HepG2 (cell line): ENCODE measurements around the gene PHYH. TPM values are rescaled to one million over a fixed set of nuclear protein-coding genes. Genes with fewer than 3 reads are reported as not detected.
A peak's percentile ranks its signal among the peaks of the same experiment; 100 is the strongest.
"Not testable (repeated sequence)": the region's sequence is repeated elsewhere in the genome, so short reads cannot be mapped to it uniquely, and the experiment has no call there.

Experiments
- ATAC-seq: fragments of 200-7000 bp; cut with Tn5 transposase; 3 replicates; pipeline ENCODE4 v1.9.1; 2020; ENCODE audit warnings: mild to moderate bottlenecking, moderate library complexity
- BruUV-seq: library from RNA; stranded (reverse); fragments of 400-500 nt; replicated peaks from 2 replicates; lab custom pipeline; 2021; lab: Mats Ljungman, UMichigan
- CTCF ChIA-PET: fragments of 300-600 bp; formaldehyde crosslinking; extraction: SDS; loops from one replicate; lab custom pipeline; 2021; ENCODE audit warnings: low total read pairs, inconsistent platforms, low intra/inter-chr PET ratio; lab: Yijun Ruan, JAX
- POLR2A ChIA-PET: fragments of 350-600 bp; sonication (Branson Sonifier 250); formaldehyde crosslinking; loops from one replicate; lab custom pipeline; 2020; ENCODE audit warnings: antibody characterized with exemption, inconsistent platforms; lab: Yijun Ruan, JAX
- DNase-seq: peaks from one replicate; pipeline ENCODE4 v3.0.0-alpha.2; 2015; ENCODE audit warnings: low spot score
- FAIRE-seq: peaks from 3 replicates; lab custom pipeline; 2011; peaks lifted over from hg19 to GRCh38; lab: Jason Lieb, UNC
- H2AFZ ChIP-seq: one replicate; pipeline ENCODE4 v1.6.1; 2011; ENCODE audit warnings: low read length, inconsistent platforms
- H3K27ac ChIP-seq: fragments of 300-600 bp; 3 replicates; pipeline ENCODE4 v1.8.0; 2011; ENCODE audit warnings: mixed run types, mild to moderate bottlenecking, mixed read lengths, low read length, inconsistent platforms; ENCODE audit not compliant: insufficient read depth; ENCODE audit errors: extremely low read length
- H3K27me3 ChIP-seq, 2 experiments: fragments of 200-600 bp in 1 of 2; 2 replicates in 1 of 2; 3 replicates in 1 of 2; pipeline versions ENCODE4 v1.6.0 to v1.8.0; 2011; ENCODE audit warnings: low read length in 2 of 2, mild to moderate bottlenecking in 2 of 2, moderate library complexity in 2 of 2, inconsistent platforms in 1 of 2; ENCODE audit not compliant: insufficient read depth in 2 of 2, control insufficient read depth in 1 of 2
- H3K36me3 ChIP-seq, 2 experiments: fragments of 200-600 bp in 1 of 2; replicated peaks in 1 of 2; 2 replicates in 1 of 2; 3 replicates in 1 of 2; pipeline versions ENCODE4 v1.5.1 to v1.8.0; 2011; ENCODE audit warnings: low read length in 2 of 2, inconsistent platforms in 1 of 2; ENCODE audit not compliant: insufficient read depth in 2 of 2, control insufficient read depth in 1 of 2
- H3K4me1 ChIP-seq: 2 replicates; pipeline ENCODE4 v1.5.1; 2012; ENCODE audit warnings: low read length, inconsistent platforms; ENCODE audit not compliant: insufficient read depth
- H3K4me2 ChIP-seq: 2 replicates; pipeline ENCODE4 v1.6.0; 2011; ENCODE audit warnings: low read depth, low read length, inconsistent platforms
- H3K4me3 ChIP-seq, 3 experiments: fragments of 200-600 bp in 1 of 3; sonication (generic), shearing (Covaris generic) in 1 of 3; replicated peaks in 1 of 3; 2 replicates each; pipeline ENCODE4 v1.5.1; 2011 to 2016; ENCODE audit warnings: low read length in 3 of 3, inconsistent platforms in 2 of 3, low read depth in 2 of 3, mild to moderate bottlenecking in 2 of 3, control low read depth in 1 of 3, mixed read lengths in 1 of 3; ENCODE audit not compliant: insufficient read depth in 1 of 3
- H3K79me2 ChIP-seq: one replicate; pipeline ENCODE4 v1.6.1; 2011; ENCODE audit warnings: low read length, inconsistent platforms; ENCODE audit not compliant: insufficient read depth
- H3K9ac ChIP-seq: 2 replicates; pipeline ENCODE4 v1.6.0; 2011; ENCODE audit warnings: mild to moderate bottlenecking, low read depth, low read length, inconsistent platforms; ENCODE audit not compliant: insufficient read depth
- H3K9me3 ChIP-seq: 2 replicates; pipeline ENCODE4 v1.5.1; 2012; ENCODE audit warnings: mild to moderate bottlenecking, low read length
- H4K20me1 ChIP-seq: 2 replicates; pipeline ENCODE4 v1.6.0; 2011; ENCODE audit warnings: inconsistent platforms, mild to moderate bottlenecking, low read length, moderate library complexity; ENCODE audit not compliant: insufficient read depth
- GMEB2 ChIP-seq: IDR thresholded peaks from 2 replicates; pipeline ENCODE4 v1.6.1; 2016; ENCODE audit warnings: missing biosample characterization, missing genetic modification reagents, low read depth
- HMGXB4 ChIP-seq, 2 experiments: sonication (generic) in 1 of 2; formaldehyde crosslinking in 1 of 2; IDR thresholded peaks; 2 replicates each; pipeline versions ENCODE4 v1.4.0 to v1.6.1; 2018 to 2020; ENCODE audit warnings: missing genetic modification reagents in 2 of 2, borderline replicate concordance in 1 of 2, low read depth in 1 of 2, mild to moderate bottlenecking in 1 of 2, missing biosample characterization in 1 of 2
- KMT2B ChIP-seq: IDR thresholded peaks from 2 replicates; pipeline ENCODE4 v1.6.1; 2016; ENCODE audit warnings: missing genetic modification reagents, missing compliant biosample characterization
- SMC3 ChIP-seq: IDR thresholded peaks from 2 replicates; pipeline ENCODE4 v1.6.1; 2011; ENCODE audit warnings: low read length, improper control_type of control experiment
- TEAD3 ChIP-seq: optimal IDR thresholded peaks from 2 replicates; pipeline ENCODE3; 2016; ENCODE audit warnings: borderline replicate concordance
- ZNF430 ChIP-seq: sonication (generic); formaldehyde crosslinking; IDR thresholded peaks from 2 replicates; pipeline ENCODE4 v1.9.0; 2021; ENCODE audit warnings: mild to moderate bottlenecking, missing genetic modification reagents
- ZNF460 ChIP-seq: sonication (generic); formaldehyde crosslinking; IDR thresholded peaks from 2 replicates; pipeline ENCODE4 v1.5.1; 2020; ENCODE audit warnings: missing genetic modification reagents, mild to moderate bottlenecking, borderline replicate concordance
- WGBS: methylation state at CpG from one replicate; pipeline ENCODE4 v1.1.6; 2017; ENCODE audit warnings: low lambda C conversion rate; 5-methylcytosine and 5-hydroxymethylcytosine counted together
- in situ Hi-C: cut with HindIII; loops from 2 replicates; pipeline ENCODE4 v1.10.0; 2017; ENCODE audit warnings: low pct_unique_long_range_greater_than_20kb; ENCODE audit not compliant: extremely low pct_ligation_motif_present
- intact Hi-C: fragments of 100-400 bp; cut with micrococcal nuclease; formaldehyde crosslinking; loops from one replicate; pipeline ENCODE4 v1.10.0; 2022; ENCODE audit not compliant: unreplicated experiment
- polyA plus RNA-seq, 8 experiments: library from polyadenylated mRNA; depleted of rRNA in 3 of 8; stranded (reverse) in 7 of 8; unstranded in 1 of 8; fragments of >200 nt; fragmentation: Illumina TruSeq in 4 of 8; extraction: Trizol in 4 of 8; gene quantifications; 2 replicates each; pipeline versions ENCODE4 v1.2.1 to v1.2.3, GENCODE V29; 2011 to 2016; ENCODE audit warnings: low read depth in 4 of 8, missing spikeins in 1 of 8, mixed read lengths in 1 of 8; ENCODE audit not compliant: insufficient read depth in 1 of 8
- total RNA-seq, 5 experiments: library from RNA; depleted of rRNA; stranded (reverse); fragments of >200 nt; fragmentation: Illumina TruSeq; extraction: Trizol; gene quantifications; 2 replicates each; pipeline ENCODE4 v1.2.3, GENCODE V29; 2016; ENCODE audit warnings: low read depth in 1 of 5

The PHYH gene
- total and polyA plus RNA-seq, 2 of the 13 experiments (the other 11 are each of a cell fraction or from before 2014, with no cell fraction given): 27.2 to 34.5 TPM

GRCh38 chr10:13276749-13277365, 23.0 kb downstream of the PHYH start (continued):
- TF ChIP-seq HMGXB4 (CRISPR knock-in tag; IDR thresholded peaks at IDR 0.05; ENCODE audit: borderline replicate concordance in 1 of 2, low read depth in 1 of 2): no peak
- TF ChIP-seq TEAD3: no peak
- TF ChIP-seq ZNF430 (CRISPR knock-in tag): no peak
- TF ChIP-seq KMT2B (CRISPR knock-in tag): no peak
- no peak for TF ChIP-seq GMEB2 (CRISPR knock-in tag)
- no peak for TF ChIP-seq SMC3

DNA sequence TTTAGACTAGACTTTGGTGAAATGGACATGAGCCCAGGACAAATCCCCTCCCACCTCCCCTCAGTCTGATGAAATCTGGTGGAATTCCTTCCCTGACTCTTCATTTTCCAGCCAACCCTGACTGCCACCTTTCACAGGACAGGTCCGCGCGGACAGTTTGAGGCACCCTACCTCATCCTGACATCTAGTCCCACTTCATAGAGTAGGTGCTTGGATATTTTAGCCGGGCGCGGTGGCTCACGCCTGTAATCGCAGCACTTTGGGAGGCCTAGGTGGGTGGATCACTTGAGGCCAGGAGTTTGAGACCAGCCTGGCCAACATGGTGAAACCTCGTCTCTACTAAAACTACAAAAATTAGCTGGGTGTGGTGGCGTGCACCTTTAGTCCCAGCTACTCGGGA, 23.7 kb downstream of the PHYH start:
- CTCF ChIA-PET, ATAC-seq, in situ Hi-C loops, H3K4me3 ChIP-seq, H3K9me3 ChIP-seq, H3K79me2 ChIP-seq, H2AFZ ChIP-seq, DNase-seq, H3K27ac ChIP-seq, H3K36me3 ChIP-seq, H3K4me2 ChIP-seq, H4K20me1 ChIP-seq, H3K9ac ChIP-seq, H3K27me3 ChIP-seq, BruUV-seq, FAIRE-seq: not testable (repeated sequence)
- peaks cover 29% of the 10 kb centered on the region for H3K4me1 ChIP-seq
- intact Hi-C loops: loop anchor here (10.0 kb wide), 2 partner anchors 51 to 171 kb away; partner anchors contain the start of gene OPTN
- TF ChIP-seq ZNF460 (CRISPR knock-in tag): peak; percentile 38; the same call in 1 of the 2 replicates
- WGBS: 96% methylated on average over 11 of the region's 11 CpGs
- POLR2A ChIA-PET: interaction anchor here (1.1 to 3.2 kb wide), 2 partner anchors 24 to 26 kb away, joined by 4 to 11 read pairs; partner anchors contain the start of gene PHYH
